ENCODE data around the gene CRYGS.

- TF ChIP-seq, protein P1, sequence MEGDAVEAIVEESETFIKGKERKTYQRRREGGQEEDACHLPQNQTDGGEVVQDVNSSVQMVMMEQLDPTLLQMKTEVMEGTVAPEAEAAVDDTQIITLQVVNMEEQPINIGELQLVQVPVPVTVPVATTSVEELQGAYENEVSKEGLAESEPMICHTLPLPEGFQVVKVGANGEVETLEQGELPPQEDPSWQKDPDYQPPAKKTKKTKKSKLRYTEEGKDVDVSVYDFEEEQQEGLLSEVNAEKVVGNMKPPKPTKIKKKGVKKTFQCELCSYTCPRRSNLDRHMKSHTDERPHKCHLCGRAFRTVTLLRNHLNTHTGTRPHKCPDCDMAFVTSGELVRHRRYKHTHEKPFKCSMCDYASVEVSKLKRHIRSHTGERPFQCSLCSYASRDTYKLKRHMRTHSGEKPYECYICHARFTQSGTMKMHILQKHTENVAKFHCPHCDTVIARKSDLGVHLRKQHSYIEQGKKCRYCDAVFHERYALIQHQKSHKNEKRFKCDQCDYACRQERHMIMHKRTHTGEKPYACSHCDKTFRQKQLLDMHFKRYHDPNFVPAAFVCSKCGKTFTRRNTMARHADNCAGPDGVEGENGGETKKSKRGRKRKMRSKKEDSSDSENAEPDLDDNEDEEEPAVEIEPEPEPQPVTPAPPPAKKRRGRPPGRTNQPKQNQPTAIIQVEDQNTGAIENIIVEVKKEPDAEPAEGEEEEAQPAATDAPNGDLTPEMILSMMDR (IDR thresholded peaks at IDR 0.05), result no peak
- no peak for TF ChIP-seq POLR2A (IDR thresholded peaks at IDR 0.05)
Observed at GRCh38 chr3:186583831-186584230, 39.7 kb upstream of the CRYGS start.

All from Peyer's patch (tissue), 4 donors.